ENCODE data around the gene CCDC157.

GRCh38 chr22:30406400-30406799 lies 49.6 kb downstream of the CCDC157 start:
- TF ChIP-seq BCL11A (tag by site-specific recombination; IDR thresholded peaks at IDR 0.05; ENCODE audit: low read depth): no peak
- TF ChIP-seq, protein P1, sequence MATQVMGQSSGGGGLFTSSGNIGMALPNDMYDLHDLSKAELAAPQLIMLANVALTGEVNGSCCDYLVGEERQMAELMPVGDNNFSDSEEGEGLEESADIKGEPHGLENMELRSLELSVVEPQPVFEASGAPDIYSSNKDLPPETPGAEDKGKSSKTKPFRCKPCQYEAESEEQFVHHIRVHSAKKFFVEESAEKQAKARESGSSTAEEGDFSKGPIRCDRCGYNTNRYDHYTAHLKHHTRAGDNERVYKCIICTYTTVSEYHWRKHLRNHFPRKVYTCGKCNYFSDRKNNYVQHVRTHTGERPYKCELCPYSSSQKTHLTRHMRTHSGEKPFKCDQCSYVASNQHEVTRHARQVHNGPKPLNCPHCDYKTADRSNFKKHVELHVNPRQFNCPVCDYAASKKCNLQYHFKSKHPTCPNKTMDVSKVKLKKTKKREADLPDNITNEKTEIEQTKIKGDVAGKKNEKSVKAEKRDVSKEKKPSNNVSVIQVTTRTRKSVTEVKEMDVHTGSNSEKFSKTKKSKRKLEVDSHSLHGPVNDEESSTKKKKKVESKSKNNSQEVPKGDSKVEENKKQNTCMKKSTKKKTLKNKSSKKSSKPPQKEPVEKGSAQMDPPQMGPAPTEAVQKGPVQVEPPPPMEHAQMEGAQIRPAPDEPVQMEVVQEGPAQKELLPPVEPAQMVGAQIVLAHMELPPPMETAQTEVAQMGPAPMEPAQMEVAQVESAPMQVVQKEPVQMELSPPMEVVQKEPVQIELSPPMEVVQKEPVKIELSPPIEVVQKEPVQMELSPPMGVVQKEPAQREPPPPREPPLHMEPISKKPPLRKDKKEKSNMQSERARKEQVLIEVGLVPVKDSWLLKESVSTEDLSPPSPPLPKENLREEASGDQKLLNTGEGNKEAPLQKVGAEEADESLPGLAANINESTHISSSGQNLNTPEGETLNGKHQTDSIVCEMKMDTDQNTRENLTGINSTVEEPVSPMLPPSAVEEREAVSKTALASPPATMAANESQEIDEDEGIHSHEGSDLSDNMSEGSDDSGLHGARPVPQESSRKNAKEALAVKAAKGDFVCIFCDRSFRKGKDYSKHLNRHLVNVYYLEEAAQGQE (tag by site-specific recombination; IDR thresholded peaks at IDR 0.05): no peak
- no peak for TF ChIP-seq IKZF3 (tag by site-specific recombination; IDR thresholded peaks at IDR 0.05)
- TF ChIP-seq ZNF777 (tag by site-specific recombination; IDR thresholded peaks at IDR 0.05; ENCODE audit: borderline replicate concordance): no peak
- TF ChIP-seq YY1 (tag by site-specific recombination; IDR thresholded peaks at IDR 0.05): no peak
- TF ChIP-seq ATF2 (tag by site-specific recombination; IDR thresholded peaks at IDR 0.05; ENCODE audit: low read depth): no peak
